Activated naive CD4-positive, alpha-beta T cell treated with anti-CD3 and anti-CD28 coated beads, Interleukin-2, amount 50 U/mL, for 72 hours (primary cell): ENCODE measurements around the gene ANKRD39. TPM values are rescaled to one million over a fixed set of nuclear protein-coding genes. Genes with fewer than 3 reads are reported as not detected.

Source experiments
- ATAC-seq, 2 donors: fragments of 150-1000 bp; cut with Tn5 transposase; 2 replicates each; pipeline ENCODE4 v1.10.0; 2021; ENCODE audit warnings: mild to moderate bottlenecking in 2 of 2, moderate library complexity in 2 of 2
- DNase-seq, 2 donors: peaks; one replicate each; pipeline ENCODE4 v3.0.0; 2021 to 2022; ENCODE audit warnings: low spot score in 2 of 2
- H3K27ac Mint-ChIP-seq, 2 donors: one replicate each; pipeline ENCODE4 v1.8.0; 2022; ENCODE audit warnings: mild to moderate bottlenecking in 2 of 2, mixed read lengths in 2 of 2
- H3K36me3 Mint-ChIP-seq, 2 donors: one replicate each; pipeline ENCODE4 v1.8.0; 2022; ENCODE audit warnings: mixed read lengths in 2 of 2
- H3K9me3 Mint-ChIP-seq, 2 donors: one replicate each; pipeline ENCODE4 v1.8.0; 2022; ENCODE audit warnings: mixed read lengths in 2 of 2
- total RNA-seq, 2 donors: library from RNA; stranded (reverse); gene quantifications; one replicate each; pipeline ENCODE4 v1.2.3, GENCODE V29; 2022

ANKRD39 gene
- total RNA-seq, 2 donors from 2014 or later, result 23.8 to 39.2 TPM

DNA sequence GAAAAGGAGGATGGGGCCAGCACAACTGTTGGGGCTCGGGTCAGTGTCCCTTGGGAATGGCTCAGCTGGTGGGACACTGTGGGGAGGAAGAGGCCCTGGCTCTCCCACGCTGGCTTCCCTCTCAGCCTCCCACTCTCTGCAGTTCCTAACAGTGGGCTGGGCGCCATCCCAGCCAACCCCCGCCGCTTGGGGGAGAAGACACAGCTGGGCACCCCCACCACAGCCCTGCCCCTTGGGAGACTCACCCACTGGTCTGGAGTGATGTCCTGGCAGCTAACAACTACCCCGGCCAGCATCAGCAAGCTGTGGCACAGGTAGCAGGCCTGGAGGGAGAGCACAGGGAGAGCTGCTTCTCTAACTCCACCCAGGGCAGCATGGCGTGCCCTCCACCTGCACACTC lies 20.4 kb upstream of the ANKRD39 start:
- ATAC-seq (no peak), DNase-seq (no peak)
- H3K9me3 Mint-ChIP-seq, result no peaks in the 10 kb centered on the region
- H3K27ac Mint-ChIP-seq, result no peak overlapping the region
- no peaks in the 10 kb centered on the region for H3K36me3 Mint-ChIP-seq

DNA sequence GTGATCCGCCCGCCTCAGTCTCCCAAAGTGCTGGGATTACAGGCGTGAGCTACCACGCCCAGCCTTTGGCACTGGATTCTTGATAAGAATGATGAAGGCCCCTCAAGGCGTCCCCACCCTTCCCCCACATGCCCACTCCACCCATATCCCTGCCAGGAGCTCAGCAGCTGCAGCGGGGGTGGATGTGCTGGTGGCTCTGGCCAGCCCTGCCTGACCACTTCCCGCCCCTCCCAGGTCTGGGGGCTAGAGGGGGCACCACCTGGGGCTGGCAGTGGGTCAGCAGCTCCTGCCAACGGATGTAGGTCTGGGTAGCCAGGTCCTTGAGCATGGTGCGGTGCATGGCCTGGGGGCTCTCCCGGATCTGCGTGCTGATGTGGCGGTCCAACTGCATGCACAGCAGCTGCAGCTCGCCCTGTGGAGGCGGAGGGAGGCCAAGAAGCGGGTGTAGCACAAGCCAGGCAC lies 19.8 kb upstream of the ANKRD39 start:
- ATAC-seq, result no peak
- DNase-seq, result no peak
- H3K27ac Mint-ChIP-seq, result no peak overlapping the region
- H3K36me3 Mint-ChIP-seq, result no peaks in the 10 kb centered on the region
- H3K9me3 Mint-ChIP-seq, result no peaks in the 10 kb centered on the region

DNA sequence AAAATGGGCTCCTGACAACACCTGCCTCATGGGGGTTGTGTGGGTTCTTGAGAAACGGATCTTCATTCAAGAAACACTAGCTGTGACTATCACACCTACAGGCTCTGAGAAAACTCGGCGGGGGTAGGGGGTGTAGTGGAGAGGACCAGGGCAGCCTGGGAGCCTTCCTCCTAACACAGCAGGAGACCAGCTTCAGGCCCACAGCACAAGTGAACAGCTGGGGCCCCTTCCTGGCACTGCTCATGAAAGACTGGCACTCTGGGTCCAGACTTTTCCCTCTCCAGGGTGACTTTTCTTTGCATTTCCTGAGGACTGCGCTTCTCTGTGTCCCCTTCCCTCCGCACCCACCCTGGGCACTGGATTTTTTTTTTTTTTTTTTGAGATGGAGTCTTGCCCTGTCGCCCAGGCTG lies 19.2 kb upstream of the ANKRD39 start:
- ATAC-seq, result no peak
- H3K9me3 Mint-ChIP-seq, result no peaks in the 10 kb centered on the region
- no peak for DNase-seq
- H3K36me3 Mint-ChIP-seq, result no peaks in the 10 kb centered on the region
- H3K27ac Mint-ChIP-seq, result no peak overlapping the region

DNA sequence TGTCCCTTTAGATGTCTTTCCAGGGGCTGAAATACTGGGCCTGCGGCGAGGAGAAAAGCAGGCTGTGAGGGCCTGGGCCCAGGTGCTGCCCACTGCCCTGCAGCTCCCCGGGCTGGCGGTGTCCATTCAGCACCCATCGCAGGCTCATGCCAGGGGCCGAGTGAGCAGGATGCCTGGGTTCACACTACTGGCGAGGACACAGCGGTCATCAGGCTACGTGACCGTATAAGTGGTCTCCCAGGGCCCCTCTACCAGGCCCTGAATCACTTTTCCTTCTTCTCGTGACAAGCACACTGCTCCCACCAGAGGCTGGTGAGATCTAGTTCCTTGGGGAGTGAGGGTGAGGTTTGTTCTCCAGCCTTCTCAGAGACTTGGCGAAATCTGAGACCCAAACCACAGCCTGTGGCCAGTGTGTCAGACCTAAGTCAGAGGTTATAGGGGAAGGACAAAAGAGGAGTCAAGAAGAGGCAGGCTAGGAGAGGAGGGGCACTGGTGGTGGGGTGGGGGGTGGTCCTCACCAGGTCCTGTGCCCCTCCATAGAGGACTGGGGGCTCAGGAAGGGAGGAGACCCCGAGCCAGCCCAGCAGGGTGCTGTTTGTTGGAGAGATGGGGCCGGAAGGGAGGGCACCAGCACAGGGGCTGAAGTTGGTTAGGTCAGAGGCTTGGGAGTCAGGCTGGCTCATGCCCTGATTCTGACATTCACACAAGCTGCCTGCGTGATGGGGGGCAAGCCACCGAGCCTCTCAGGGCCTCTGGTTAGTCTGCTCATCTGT lies 18.6 kb upstream of the ANKRD39 start:
- ATAC-seq, result peak in 1 of 2 donors; percentile 43
- Mint-ChIP-seq H3K27ac (no peak overlapping the region), H3K9me3 (no peaks in the 10 kb centered on the region), H3K36me3 (no peaks in the 10 kb centered on the region)
- DNase-seq, result no peak

DNA sequence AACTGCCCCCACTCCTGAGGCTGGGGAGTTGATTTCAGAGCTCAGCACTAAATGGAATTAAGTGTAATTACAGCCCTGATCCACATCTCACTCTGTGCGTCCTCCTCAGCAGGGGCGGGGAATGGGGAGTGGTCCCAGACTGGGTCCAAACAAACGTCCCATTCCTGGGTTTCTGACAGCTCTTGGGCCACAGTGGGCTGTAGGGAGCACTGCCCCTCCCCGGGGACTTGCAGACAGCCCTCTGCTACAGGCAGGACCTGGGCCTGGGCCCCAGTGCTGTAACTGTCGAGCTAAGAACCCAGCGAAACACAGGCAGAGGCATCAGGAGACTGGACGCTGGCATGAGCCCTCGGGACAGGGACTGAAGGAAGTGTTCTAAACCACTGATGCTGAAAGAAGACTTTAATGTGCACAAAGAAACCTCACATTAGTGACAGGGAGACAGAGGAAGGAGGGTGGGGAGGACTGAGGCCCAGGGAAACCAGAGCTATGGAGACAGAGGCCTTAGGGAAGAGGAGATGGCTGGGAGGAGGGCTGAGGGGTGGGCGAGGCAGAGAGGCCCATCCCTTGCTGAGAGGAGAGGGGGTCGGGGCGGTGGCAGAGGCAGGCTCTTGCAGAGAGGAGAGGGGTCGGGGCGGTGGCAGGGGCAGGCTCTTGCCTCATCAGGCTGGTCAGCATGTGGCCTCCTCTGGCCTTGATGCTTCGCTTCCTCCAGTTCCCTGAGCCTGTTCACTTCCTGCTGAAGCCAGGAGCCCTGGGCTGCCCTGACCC lies 17.9 kb upstream of the ANKRD39 start:
- Mint-ChIP-seq H3K9me3 (no peaks in the 10 kb centered on the region), H3K27ac (peak overlapping the region; percentile 9 to 56), H3K36me3 (no peaks in the 10 kb centered on the region)
- DNase-seq (no peak), ATAC-seq (no peak)

DNA sequence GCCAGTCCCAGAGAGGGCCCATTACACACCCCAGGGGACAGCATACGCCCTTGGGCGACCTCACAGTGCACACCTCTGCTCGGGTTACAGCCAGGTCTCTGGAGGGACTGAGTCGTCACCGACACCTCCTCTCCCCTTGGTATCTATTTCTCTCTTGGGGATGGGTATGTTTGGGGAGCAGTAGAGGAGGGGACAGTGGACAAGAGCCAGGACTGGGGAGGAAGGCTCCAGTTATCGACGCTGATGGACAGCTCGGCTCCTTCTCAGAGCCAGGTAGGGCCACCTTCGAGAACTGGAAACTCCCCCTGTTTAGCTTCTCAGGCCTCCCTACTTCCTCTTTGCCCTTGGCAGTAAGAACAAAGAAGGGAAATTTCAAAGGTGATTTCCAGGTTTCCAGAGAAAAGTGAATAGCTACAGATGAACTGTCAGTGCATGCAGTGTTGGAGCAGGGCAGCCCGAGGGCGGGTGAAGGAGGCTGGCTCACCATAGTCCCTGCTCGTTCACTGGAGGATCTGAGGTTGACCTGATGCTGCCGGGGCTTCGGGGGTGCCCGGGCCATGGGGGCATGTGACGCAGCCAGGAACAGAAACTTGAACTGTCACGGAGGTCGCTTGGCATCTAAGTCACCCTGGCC lies 16.5 kb upstream of the ANKRD39 start:
- H3K36me3 Mint-ChIP-seq, result no peaks in the 10 kb centered on the region
- DNase-seq, result no peak

DNA sequence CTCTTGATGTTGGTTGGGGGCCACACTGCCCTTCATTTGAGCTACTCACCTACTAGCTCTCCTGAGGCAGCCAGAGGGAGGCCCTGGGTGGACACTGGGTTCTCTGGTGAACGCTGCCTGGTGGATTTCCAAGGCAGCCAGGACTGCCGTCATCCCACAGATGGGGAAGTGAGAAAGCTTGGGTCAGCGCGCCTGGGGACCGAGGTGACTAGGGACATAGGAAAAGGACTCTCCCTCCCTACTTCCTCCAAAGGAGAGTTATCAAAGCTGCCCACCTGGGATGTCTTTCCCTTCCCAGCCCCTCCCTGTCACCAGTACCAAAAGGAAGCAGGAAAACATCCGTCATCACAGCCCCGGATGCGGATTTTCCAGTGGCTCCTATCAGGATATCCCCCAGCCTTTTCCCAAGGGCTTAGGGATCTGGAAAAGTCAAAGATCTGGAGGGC lies 15.9 kb upstream of the ANKRD39 start:
- no peak for DNase-seq
- H3K9me3 Mint-ChIP-seq, result no peaks in the 10 kb centered on the region
- no peaks in the 10 kb centered on the region for H3K36me3 Mint-ChIP-seq
- ATAC-seq, result no peak
- no peak overlapping the region for H3K27ac Mint-ChIP-seq

More for the DNA sequence above, 16.5 kb upstream of the ANKRD39 start:
- ATAC-seq, result peak; percentile 39 to 44
- Mint-ChIP-seq H3K27ac (peak overlapping the region in 1 of 2 donors; percentile 56), H3K9me3 (no peaks in the 10 kb centered on the region)

DNA sequence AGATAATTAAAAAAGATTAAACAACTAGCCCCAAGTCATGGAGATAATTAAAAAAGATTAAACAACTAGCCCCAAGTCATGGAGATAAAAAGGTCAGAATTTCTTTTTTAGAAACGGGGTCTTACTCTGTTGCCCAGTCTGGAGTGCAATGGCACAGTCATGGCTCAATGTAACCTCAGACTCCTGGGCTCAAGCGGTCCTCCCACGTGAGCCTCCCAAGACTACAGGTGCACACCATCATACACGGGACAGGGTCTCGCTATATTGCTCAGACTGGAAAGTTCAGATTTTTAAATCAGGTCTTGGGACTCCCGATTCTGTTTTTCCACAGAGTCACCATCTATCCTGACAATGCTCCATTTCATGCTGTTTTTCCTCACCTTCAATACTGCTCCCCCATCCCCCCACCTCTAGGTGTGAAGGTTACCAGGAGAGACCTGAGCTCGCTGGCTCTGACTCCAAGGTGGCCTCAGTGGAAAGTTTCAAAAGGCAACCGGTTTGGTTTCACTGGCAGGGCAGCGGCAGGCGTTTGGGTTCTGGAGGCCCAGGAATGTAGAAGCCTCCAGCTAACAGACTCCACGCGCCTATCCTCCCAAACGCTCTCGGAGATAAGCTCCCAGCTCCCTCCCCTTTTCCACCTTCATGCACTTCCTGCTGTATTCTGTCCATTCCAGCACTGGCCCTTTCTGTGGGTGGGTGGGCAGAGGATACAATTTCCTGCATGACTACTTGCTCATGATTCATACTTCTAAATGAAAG lies 15.0 kb upstream of the ANKRD39 start:
- Mint-ChIP-seq H3K9me3 (no peaks in the 10 kb centered on the region), H3K27ac (no peak overlapping the region), H3K36me3 (no peaks in the 10 kb centered on the region)
- no peak for ATAC-seq
- DNase-seq, result no peak

DNA sequence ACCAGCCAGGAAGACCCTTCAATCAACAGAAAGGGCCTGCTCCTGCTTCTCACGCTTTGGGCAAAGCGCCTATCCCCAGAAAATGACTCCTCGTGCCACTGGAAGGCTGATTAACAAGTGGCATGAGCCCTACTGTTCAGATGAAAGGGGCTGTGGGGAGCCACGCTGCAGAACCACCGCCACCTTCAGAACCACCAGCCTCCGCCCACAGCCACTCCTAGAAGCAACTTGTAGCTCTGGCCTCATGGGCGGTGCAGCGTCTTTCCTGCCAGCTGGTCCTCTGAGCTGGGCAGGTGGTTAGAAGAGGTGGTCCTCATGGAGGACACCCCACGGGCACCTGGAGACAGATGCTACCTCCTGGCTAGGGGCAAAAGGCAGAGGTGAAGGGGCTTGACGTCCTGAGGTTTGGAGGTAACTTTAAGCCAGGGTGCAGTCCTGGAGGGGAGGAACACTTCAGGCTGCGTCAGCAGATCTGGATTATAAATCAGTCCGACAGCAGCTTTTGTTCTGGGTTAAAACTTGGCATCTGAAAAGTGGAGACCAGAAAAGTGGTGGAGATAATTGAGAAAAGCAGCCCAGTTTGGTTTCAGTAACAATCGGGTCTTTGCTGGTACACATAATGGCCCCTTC lies 12.9 kb upstream of the ANKRD39 start:
- peak; percentile 23 to 37 for ATAC-seq
- no peak overlapping the region for H3K27ac Mint-ChIP-seq
- H3K9me3 Mint-ChIP-seq, result no peaks in the 10 kb centered on the region
- DNase-seq, result peak in 1 of 2 donors; percentile 31
- H3K36me3 Mint-ChIP-seq, result no peaks in the 10 kb centered on the region

DNA sequence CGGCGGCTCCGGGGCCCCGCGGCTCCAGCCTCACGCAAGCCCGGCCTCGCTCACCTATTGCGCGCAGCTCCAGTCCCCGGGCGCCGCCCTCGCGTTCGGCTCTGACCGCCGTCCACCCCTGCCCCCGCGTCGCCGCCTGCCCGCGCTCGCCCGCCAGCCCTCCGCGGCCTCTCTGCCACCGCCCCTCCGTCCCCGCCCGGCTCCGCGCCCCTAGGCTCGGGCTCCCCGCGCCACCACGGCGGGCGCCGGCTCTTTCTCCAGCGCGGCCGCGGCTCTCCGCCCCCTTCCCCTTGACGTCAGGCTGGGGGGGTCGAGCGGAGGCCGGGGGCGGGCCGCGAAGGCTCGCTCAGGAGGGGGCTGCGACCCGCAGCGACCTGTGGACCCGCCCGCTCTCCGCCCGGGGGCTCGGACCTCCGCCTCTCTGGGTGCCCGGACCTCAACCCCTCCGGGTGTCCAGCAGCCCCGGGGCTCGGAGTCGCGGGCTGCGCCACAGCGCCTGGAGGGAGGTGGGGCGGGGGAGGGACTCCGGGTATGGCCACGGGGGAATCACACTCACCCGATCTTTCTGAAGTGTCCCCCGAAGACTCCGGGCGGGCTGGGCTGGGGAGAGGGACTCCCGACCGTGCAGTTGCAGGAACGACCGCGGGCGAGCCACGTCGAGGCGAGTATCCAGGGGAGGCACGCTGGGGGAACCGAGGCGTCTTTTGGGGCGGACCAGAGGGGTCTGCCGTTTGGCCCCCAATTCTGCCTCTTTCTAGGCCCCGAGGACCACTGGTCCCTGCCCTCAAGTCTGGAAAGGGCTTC lies 12.2 kb upstream of the ANKRD39 start, which contains the start of gene SEMA4C:
Gene SEMA4C, minus strand, starts transcription at position 259 of the 804 bp plus-strand sequence. CDS start 2,194 bp downstream, outside the sequence.
- peak; percentile 15 to 42 for ATAC-seq
- no peak within 1 kb of the TSS for H3K27ac Mint-ChIP-seq
- DNase-seq, result peak in 1 of 2 donors; percentile 41
- no peaks in the 10 kb centered on the region for H3K9me3 Mint-ChIP-seq
- no peaks in the 10 kb centered on the region for H3K36me3 Mint-ChIP-seq

DNA sequence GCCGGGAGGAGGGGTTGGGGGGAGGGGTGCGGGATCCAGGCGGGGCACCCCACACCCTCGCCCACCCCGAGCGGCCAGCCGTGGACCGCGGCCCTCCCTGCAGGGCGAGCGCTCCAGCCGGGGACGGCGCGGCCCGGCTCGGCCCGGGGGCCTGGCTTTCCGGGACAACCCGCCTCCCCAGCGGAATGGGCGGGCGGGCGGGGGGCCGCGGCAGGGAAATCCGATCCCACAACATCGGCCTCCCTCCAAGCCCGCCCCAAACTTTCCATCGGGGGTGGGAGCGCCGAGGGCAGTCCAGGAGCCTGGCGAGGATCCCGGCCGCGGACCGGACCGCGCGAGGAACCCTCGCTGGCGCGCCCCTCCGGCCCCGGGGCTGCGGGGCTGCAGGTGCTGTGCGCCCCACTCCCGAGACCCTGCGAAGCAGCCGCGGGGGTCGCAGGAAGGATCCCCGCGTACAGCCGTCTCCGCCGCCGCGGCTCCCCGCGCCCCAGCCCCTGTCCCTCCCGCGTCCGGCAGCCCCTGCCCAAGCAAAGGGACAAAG lies 11.5 kb upstream of the ANKRD39 start:
- Mint-ChIP-seq H3K9me3 (no peaks in the 10 kb centered on the region), H3K27ac (no peak overlapping the region), H3K36me3 (no peaks in the 10 kb centered on the region)
- DNase-seq, result no peak
- peak; percentile 7 to 11 for ATAC-seq

DNA sequence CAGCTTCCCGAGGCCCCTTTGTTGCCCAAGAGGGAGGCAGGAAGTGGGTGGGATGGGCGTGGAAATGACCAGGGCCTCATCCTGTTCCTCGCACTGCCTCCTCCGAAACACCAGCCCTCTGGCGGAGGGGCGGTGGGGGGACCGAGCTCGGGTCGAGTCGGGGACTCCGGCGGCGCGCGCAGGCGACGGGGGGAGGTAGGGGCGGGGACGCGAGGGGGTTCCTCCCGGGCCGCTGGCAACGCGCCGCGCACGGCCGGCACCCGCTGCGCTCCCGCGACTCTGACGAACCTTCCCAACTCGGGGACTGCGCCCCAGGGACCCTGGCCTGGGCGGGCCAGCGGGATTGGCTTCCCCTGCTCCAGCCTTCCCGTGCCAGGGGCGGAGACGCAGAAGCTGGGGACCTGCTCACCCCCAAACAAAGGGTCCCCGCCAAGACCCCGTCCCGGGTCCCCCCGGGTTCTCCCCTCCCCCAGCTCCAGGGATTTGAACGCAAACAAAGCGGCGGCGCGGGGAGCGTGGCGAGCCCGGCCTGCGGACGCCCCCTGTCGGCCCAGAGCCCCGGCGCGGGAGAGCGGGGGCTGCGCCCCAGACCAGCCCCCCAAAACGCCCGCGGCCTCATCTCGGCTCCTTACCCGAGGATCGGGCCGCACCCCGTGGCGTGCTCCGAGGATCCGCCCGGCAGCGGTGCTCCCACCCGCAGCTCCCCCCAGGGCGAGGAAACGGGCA lies 10.9 kb upstream of the ANKRD39 start:
- Mint-ChIP-seq H3K36me3 (no peaks in the 10 kb centered on the region), H3K27ac (peak overlapping the region in 1 of 2 donors; percentile 57), H3K9me3 (no peaks in the 10 kb centered on the region)
- peak; percentile 62 to 63 for ATAC-seq
- peak in 1 of 2 donors; percentile 60 for DNase-seq

DNA sequence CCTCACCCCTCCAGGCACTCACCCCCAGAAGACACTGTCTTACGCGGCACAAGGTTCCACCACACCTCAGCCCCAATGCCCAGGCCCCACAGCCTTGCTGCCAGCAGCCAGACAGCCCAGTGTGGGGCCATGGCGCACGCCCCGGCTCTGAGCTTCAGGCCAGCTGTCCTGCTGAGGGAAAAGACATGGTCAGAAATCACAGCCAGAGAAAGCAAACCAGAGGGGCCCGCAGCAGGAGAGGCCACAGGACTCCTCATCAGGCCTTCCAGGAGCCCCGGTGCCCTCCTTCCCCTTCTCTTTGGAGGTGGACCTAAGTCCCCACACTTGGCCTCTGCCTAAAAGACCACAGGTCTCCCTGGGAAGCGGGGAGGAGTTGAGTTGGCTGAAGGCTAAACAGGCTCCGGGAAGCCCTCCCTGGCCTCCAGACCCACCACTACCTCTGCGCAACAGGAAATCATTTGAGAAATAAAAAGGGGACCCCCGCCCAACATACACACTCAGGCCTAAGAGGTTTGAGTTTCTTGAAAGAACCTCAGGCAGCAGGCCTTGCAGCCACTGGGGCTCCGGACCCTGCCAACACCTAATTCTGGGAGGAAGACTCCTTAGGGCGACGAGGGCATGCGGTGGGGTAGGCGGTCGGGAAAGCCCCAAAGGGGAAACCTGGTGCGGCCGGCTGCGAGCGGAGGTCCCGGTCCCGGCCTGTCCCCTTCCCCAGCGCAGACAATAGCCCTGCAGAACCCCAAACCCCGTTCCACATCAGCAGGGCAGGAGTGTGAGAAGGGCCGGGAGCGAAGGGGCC lies 10.1 kb upstream of the ANKRD39 start:
- ATAC-seq (peak in 1 of 2 donors; percentile 45), DNase-seq (no peak)
- no peaks in the 10 kb centered on the region for H3K36me3 Mint-ChIP-seq
- no peaks in the 10 kb centered on the region for H3K9me3 Mint-ChIP-seq
- peak overlapping the region; percentile 57 to 79 for H3K27ac Mint-ChIP-seq
